GM10847 (cell line): ENCODE measurements around the gene MYL12B.
A peak's percentile ranks its signal among the peaks of the same experiment; 100 is the strongest.

Experiments used
- POLR2A ChIP-seq: IDR thresholded peaks from 2 replicates; pipeline ENCODE4 v1.6.1; 2011; ENCODE audit not compliant: insufficient read length; ENCODE audit errors: extremely low read depth

MYL12B gene

GRCh38 chr18:3261373-3262233 lies at the start of gene MYL12B:
Gene MYL12B, plus strand, starts transcription at chr18:3262133. Its CDS starts 10,766 bp downstream, at chr18:3272899.
- TF ChIP-seq POLR2A: peak; percentile 84

- no peak for TF ChIP-seq POLR2A
These were observed 49.3 kb upstream of the MYL12B start for GRCh38 chr18:3212657-3213056.

- TF ChIP-seq POLR2A: no peak
These were observed 48.5 kb upstream of the MYL12B start for GRCh38 chr18:3213300-3214059.

- TF ChIP-seq POLR2A: no peak
These were observed 46.9 kb upstream of the MYL12B start for GRCh38 chr18:3214855-3215637.

GRCh38 chr18:3216987-3217386 lies 44.9 kb upstream of the MYL12B start:
- no peak for TF ChIP-seq POLR2A

GRCh38 chr18:3217948-3218647 lies 43.8 kb upstream of the MYL12B start:
- TF ChIP-seq POLR2A: no peak

- no peak for TF ChIP-seq POLR2A
These were observed 43.1 kb upstream of the MYL12B start for GRCh38 chr18:3218819-3219218.

- no peak for TF ChIP-seq POLR2A
These were observed 42.7 kb upstream of the MYL12B start for GRCh38 chr18:3219241-3219630.

- TF ChIP-seq POLR2A: no peak
These were observed 42.1 kb upstream of the MYL12B start, which contains the start of gene MYOM1 for GRCh38 chr18:3219631-3220335. Gene MYOM1, minus strand, starts transcription at chr18:3219968. Its CDS starts 4,745 bp downstream, at chr18:3215223.

GRCh38 chr18:3221496-3221895 lies 40.4 kb upstream of the MYL12B start:
- TF ChIP-seq POLR2A: no peak

- TF ChIP-seq POLR2A: no peak
These were observed 38.6 kb upstream of the MYL12B start for GRCh38 chr18:3223356-3223755.

- no peak for TF ChIP-seq POLR2A
These were observed 37.7 kb upstream of the MYL12B start for GRCh38 chr18:3224223-3224622.

GRCh38 chr18:3225588-3225987 lies 36.3 kb upstream of the MYL12B start:
- no peak for TF ChIP-seq POLR2A

GRCh38 chr18:3226048-3226447 lies 35.9 kb upstream of the MYL12B start:
- no peak for TF ChIP-seq POLR2A
